Measurements from ENCODE around the gene POLA2.

DNA sequence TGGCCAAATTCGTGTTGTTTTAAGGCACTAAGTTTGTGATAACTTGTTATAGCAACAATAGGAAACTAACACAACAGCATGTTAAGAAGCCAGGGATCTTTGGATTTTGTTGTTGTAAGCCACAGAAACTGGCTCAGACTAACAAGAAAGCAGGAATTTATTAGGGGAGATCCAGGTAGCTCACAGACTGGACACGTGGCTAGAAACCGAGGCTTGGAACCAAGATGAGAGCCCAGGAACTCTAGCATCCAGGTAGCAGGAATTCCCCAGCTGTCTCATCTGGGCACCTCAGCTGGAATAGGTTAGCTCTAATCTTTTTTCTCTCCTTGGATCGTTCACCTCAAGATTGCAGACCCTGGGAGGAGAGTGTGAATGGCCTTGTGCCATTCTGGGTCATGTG is 24.9 kb downstream of the POLA2 start:
- TF ChIP-seq, protein P1, sequence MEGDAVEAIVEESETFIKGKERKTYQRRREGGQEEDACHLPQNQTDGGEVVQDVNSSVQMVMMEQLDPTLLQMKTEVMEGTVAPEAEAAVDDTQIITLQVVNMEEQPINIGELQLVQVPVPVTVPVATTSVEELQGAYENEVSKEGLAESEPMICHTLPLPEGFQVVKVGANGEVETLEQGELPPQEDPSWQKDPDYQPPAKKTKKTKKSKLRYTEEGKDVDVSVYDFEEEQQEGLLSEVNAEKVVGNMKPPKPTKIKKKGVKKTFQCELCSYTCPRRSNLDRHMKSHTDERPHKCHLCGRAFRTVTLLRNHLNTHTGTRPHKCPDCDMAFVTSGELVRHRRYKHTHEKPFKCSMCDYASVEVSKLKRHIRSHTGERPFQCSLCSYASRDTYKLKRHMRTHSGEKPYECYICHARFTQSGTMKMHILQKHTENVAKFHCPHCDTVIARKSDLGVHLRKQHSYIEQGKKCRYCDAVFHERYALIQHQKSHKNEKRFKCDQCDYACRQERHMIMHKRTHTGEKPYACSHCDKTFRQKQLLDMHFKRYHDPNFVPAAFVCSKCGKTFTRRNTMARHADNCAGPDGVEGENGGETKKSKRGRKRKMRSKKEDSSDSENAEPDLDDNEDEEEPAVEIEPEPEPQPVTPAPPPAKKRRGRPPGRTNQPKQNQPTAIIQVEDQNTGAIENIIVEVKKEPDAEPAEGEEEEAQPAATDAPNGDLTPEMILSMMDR (IDR thresholded peaks at IDR 0.05; ENCODE audit: insufficient read depth, low read depth, low read length): no peak
- no peak for TF ChIP-seq EZH2 (IDR thresholded peaks at IDR 0.05; ENCODE audit: insufficient read depth, low read length)

Data from astrocyte (in vitro differentiated cells and primary cell).